Stomach smooth muscle (tissue), 2 donors: Measurements from ENCODE around the gene NADSYN1.

ENCODE experiments used
- H3K27ac ChIP-seq: one replicate; pipeline ENCODE4 v1.7.0; 2013; ENCODE audit warnings: mild to moderate bottlenecking, low read length, inconsistent platforms
- H3K27me3 ChIP-seq, 2 donors: one replicate each; pipeline ENCODE4 v1.7.0; 2013; ENCODE audit warnings: low read length in 2 of 2; ENCODE audit not compliant: insufficient read depth in 2 of 2, control insufficient read depth in 1 of 2
- H3K36me3 ChIP-seq, 2 donors: one replicate each; pipeline ENCODE4 v1.7.0; 2013; ENCODE audit warnings: low read length in 2 of 2; ENCODE audit not compliant: control insufficient read depth in 2 of 2, insufficient read depth in 2 of 2
- H3K4me1 ChIP-seq: one replicate; pipeline ENCODE4 v1.7.0; 2013; ENCODE audit warnings: low read length; ENCODE audit not compliant: control insufficient read depth, insufficient read depth
- H3K4me3 ChIP-seq, 2 donors: one replicate each; pipeline ENCODE4 v1.7.0; 2013; ENCODE audit warnings: low read length in 2 of 2
- H3K9ac ChIP-seq, 2 donors: one replicate each; pipeline ENCODE4 v1.7.0; 2013; ENCODE audit warnings: low read length in 2 of 2, mild to moderate bottlenecking in 1 of 2
- H3K9me3 ChIP-seq, 2 donors: one replicate each; pipeline ENCODE4 v1.7.0; 2013; ENCODE audit warnings: low read length in 2 of 2; ENCODE audit not compliant: control insufficient read depth in 2 of 2
- donor health status: healthy.
- donor health status: Pancreatic carcinoma.

NADSYN1 gene

GRCh38 chr11:71451596-71452198 is 1.3 kb upstream of the NADSYN1 start:
- Histone ChIP-seq H3K9me3 (no peaks in the 10 kb centered on the region), H3K27me3 (no peaks in the 10 kb centered on the region)

GRCh38 chr11:71452199-71453036 is 585 bp upstream of the NADSYN1 start:
- Histone ChIP-seq H3K9ac (peak overlapping the region; percentile 65 to 71), H3K36me3 (peaks cover 6 to 13% of the 10 kb centered on the region in 2 donors), H3K4me3 (peak overlapping the region; percentile 95), H3K27ac (peak overlapping the region; percentile 60), H3K4me1 (peaks cover 36% of the 10 kb centered on the region), H3K27me3 (no peaks in the 10 kb centered on the region), H3K9me3 (no peaks in the 10 kb centered on the region)

More at GRCh38 chr11:71451596-71452198, 1.3 kb upstream of the NADSYN1 start:
- peak overlapping the region in 1 of 2 donors; percentile 71 for H3K9ac ChIP-seq
- H3K4me1 ChIP-seq: peaks cover 37% of the 10 kb centered on the region
- peaks cover under 1 to 9% of the 10 kb centered on the region in 2 donors for H3K36me3 ChIP-seq
- H3K27ac ChIP-seq: peak overlapping the region; percentile 60
- peak overlapping the region in 1 of 2 donors; percentile 95 for H3K4me3 ChIP-seq

GRCh38 chr11:71453918-71454304 is 908 bp downstream of the NADSYN1 start:
- peaks cover 26% of the 10 kb centered on the region for H3K4me1 ChIP-seq
- H3K9ac ChIP-seq: peak overlapping the region in 1 of 2 donors; percentile 60
- H3K9me3 ChIP-seq: no peaks in the 10 kb centered on the region
- H3K27ac ChIP-seq: no peak overlapping the region
- no peaks in the 10 kb centered on the region for H3K27me3 ChIP-seq
- peak overlapping the region; percentile 70 to 95 for H3K4me3 ChIP-seq
- peaks cover 14 to 26% of the 10 kb centered on the region in 2 donors for H3K36me3 ChIP-seq

- H3K9me3 ChIP-seq: no peaks in the 10 kb centered on the region
- H3K36me3 ChIP-seq: peaks cover 21 to 33% of the 10 kb centered on the region in 2 donors
- no peaks in the 10 kb centered on the region for H3K27me3 ChIP-seq
- no peak overlapping the region for H3K27ac ChIP-seq
- H3K4me1 ChIP-seq: peaks cover 20% of the 10 kb centered on the region
- H3K9ac ChIP-seq: no peak overlapping the region
- no peak overlapping the region for H3K4me3 ChIP-seq
Measured at GRCh38 chr11:71454470-71455113, 1.6 kb downstream of the NADSYN1 start.

GRCh38 chr11:71456294-71456693 is 3.3 kb downstream of the NADSYN1 start:
- Histone ChIP-seq H3K36me3 (peaks cover 27 to 40% of the 10 kb centered on the region in 2 donors), H3K9ac (no peak overlapping the region), H3K9me3 (no peaks in the 10 kb centered on the region), H3K27me3 (no peaks in the 10 kb centered on the region), H3K27ac (no peak overlapping the region), H3K4me1 (peaks cover 19% of the 10 kb centered on the region), H3K4me3 (no peak overlapping the region)

- Histone ChIP-seq H3K9ac (no peak overlapping the region), H3K4me1 (peaks cover 17% of the 10 kb centered on the region), H3K36me3 (peaks cover 27 to 42% of the 10 kb centered on the region in 2 donors), H3K27ac (no peak overlapping the region), H3K27me3 (no peaks in the 10 kb centered on the region), H3K4me3 (no peak overlapping the region), H3K9me3 (no peaks in the 10 kb centered on the region)
Measured at GRCh38 chr11:71456831-71457230, 3.8 kb downstream of the NADSYN1 start.

- H3K36me3 ChIP-seq: peaks cover 27 to 42% of the 10 kb centered on the region in 2 donors
- H3K9ac ChIP-seq: no peak overlapping the region
- H3K27me3 ChIP-seq: no peaks in the 10 kb centered on the region
- no peak overlapping the region for H3K4me3 ChIP-seq
- no peak overlapping the region for H3K27ac ChIP-seq
- no peaks in the 10 kb centered on the region for H3K9me3 ChIP-seq
- H3K4me1 ChIP-seq: peaks cover 13% of the 10 kb centered on the region
Measured at GRCh38 chr11:71458146-71459070, 5.4 kb downstream of the NADSYN1 start.

- no peak overlapping the region for H3K27ac ChIP-seq
- peaks cover 29 to 42% of the 10 kb centered on the region in 2 donors for H3K36me3 ChIP-seq
- no peak overlapping the region for H3K4me3 ChIP-seq
Measured at GRCh38 chr11:71459076-71459766, 6.2 kb downstream of the NADSYN1 start.

GRCh38 chr11:71459767-71460320 is 6.8 kb downstream of the NADSYN1 start:
- no peaks in the 10 kb centered on the region for H3K9me3 ChIP-seq
- H3K4me1 ChIP-seq: peaks cover 2% of the 10 kb centered on the region
- no peak overlapping the region for H3K4me3 ChIP-seq
- H3K27me3 ChIP-seq: no peaks in the 10 kb centered on the region
- H3K36me3 ChIP-seq: peaks cover 29 to 42% of the 10 kb centered on the region in 2 donors
- H3K9ac ChIP-seq: no peak overlapping the region
- no peak overlapping the region for H3K27ac ChIP-seq

More at GRCh38 chr11:71459076-71459766, 6.2 kb downstream of the NADSYN1 start:
- Histone ChIP-seq H3K9ac (no peak overlapping the region), H3K27me3 (no peaks in the 10 kb centered on the region), H3K4me1 (peaks cover 7% of the 10 kb centered on the region), H3K9me3 (no peaks in the 10 kb centered on the region)
